HG02623 (cell line): ENCODE data around the gene RTN4.

Experiments
- ATAC-seq: cut with Tn5 transposase; IDR thresholded peaks from one replicate; pipeline ENCODE4 v1.9.1; 2021; ENCODE audit warnings: moderate library complexity; ENCODE audit not compliant: unreplicated experiment

RTN4 gene

GRCh38 chr2:54955358-54956110 is 94.7 kb downstream of the RTN4 start:
- no peak for ATAC-seq

GRCh38 chr2:54954705-54955357 is 95.4 kb downstream of the RTN4 start:
- ATAC-seq, result no peak

GRCh38 chr2:54954158-54954557 is 96.1 kb downstream of the RTN4 start:
- ATAC-seq, result no peak

DNA sequence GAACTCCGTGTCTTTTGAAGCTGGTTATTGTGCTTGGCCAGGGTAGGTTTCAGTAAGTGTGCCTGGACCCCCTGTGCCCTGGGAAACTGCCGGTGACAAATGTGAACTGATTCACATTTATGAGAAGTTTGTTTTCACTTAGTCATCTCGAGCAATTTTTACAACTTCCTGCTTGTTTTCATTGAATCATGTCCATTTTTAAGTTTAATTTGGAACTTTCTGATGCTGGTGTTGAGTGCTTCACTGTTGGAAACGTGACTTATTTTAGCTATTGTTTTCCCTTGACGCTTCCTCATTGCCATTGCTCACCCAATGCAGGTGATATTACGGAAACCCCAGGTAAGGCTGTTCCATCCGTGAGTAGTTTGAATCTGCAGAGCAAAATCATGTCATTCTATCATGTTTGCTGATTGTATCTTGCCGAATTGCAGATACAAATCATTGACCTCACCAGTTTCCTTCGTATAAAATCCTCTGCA is 97.2 kb downstream of the RTN4 start:
- no peak for ATAC-seq

DNA sequence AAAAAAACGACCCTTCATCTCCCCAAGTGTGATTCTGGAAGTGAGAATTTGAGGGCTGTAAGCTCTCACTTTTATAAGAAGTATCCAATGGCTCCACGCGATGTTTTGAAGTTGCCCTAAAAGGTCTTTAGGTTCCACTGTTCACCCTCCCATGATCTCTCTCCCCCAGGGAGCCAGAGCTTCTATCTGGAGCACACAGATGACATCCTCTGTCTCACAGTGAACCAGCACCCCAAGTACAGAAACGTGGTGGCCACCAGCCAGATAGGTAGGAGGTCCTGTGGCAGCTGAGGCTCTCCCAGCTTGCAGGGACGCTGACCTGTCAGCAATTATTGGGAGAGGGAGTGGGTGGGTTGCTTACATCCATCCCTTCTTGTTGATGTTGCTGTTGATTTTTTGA is 97.8 kb downstream of the RTN4 start:
- no peak for ATAC-seq

- ATAC-seq, result no peak
Observed at GRCh38 chr2:54950811-54951210, 99.4 kb downstream of the RTN4 start.

DNA sequence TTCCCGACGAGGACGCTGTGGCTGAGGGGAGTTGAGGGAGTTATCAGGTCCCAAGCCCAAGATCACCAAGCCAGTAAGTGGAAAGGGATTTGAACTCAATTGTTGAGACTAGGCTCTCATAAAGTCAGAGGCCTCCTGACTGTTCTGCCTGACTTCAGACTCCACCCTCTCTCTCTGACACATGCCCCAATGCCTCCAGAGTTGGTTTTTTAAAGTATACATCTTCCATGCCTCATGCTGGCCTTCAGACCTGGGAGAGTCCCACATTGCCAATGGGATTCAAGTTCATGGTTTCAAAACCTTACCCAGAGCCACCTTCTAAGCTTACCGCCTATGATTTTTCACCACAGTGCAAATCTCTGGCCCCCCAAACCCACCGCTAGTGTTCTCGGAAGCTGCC is 100.8 kb downstream of the RTN4 start:
- no peak for ATAC-seq

DNA sequence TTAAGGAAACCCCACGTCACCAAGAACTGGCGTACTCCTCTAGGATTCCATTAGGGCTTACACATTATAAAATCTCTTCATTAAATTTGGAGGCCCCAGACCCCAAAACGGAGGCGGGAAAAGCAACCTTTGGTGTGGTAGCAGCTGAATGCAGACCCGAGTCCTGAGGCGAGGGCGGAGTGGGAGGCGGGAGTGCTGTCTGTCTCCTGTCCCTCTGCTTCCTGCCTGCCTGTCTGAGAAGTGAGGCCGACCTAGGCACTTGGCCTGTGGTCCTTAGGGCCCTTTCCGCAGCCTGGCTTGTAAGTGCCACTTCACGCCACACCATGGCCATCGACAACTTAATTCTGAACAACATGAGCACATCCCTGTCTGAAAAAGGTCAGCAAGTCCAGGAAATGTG is 102.1 kb downstream of the RTN4 start:
- ATAC-seq, result no peak

GRCh38 chr2:54947646-54948045 is 102.6 kb downstream of the RTN4 start:
- no peak for ATAC-seq

GRCh38 chr2:54947136-54947535 is 103.1 kb downstream of the RTN4 start:
- ATAC-seq, result no peak

- ATAC-seq, result no peak
Observed at GRCh38 chr2:54946220-54946805, 103.9 kb downstream of the RTN4 start.

DNA sequence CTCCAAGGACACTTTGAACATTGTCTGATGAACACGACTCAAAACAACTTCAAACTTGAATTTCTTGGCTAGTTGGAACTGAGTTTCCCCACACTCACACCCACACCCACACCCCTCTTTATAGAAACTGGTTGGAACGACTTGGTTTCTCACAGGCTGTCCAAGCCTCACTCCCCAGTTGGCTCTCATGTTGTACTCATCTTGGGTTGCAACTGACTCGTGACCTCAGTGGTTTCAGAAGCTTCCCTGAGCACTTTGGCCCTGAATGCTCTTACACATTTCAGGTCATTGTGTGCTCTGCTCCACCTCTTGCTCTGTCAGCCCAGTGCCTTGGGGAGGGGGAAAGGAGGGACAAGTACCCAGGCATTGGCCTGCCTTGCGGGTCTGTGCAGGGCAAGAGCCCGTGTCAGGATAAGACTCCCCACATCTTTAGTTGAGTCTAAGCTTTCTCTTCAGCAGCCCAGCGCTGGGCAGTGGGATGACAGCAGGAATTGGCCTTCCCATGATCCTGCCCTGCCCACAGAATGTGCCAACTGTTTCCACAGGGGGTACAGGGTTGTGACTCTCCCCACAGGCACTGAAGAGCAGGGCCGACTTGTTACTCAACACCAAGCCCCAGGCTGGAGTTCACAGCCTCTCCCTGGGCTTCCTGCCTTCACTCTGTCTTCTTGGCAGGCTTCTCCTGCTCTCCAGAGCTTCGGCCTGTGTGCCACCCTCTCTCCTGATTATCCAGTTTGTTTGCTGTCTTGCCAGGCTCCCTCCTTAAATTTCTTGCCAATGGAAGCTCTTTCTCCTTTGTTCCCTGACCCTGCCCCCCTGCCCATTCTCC is 104.6 kb downstream of the RTN4 start:
- no peak for ATAC-seq

DNA sequence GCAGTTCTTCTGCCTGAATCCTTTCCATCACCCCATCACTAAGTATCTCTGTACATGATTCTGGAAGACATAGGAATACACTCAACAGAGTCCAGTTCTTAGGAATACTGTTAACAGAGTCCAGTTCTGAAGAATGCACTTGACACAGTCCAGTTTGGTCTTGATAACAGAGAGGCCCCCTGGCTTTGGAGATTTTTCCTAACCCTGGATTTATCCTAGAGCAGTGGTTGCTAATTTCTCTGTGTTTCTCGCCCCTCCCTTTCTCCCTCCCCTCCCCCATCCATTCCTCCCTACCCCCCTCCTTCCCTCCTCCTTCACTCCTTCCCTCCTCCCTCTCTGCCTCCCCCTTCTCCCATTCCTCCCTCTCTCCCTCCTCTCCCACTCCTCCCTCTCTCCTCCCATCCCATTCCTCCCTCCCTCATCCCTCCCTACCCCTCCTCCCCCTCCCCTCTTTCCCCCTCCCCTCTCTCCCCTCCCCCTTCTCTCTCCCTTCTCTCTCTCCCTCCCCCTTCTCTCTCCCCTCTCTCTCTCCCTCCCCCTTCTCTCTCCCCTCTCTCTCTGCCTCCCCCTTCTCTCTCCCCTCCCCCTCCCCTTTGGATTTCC is 105.4 kb downstream of the RTN4 start:
- ATAC-seq, result no peak

- no peak for ATAC-seq
Observed at GRCh38 chr2:54942373-54942772, 107.9 kb downstream of the RTN4 start.

- no peak for ATAC-seq
Observed at GRCh38 chr2:54941248-54941984, 108.8 kb downstream of the RTN4 start.

- no peak for ATAC-seq
Observed at GRCh38 chr2:54940723-54941122, 109.5 kb downstream of the RTN4 start.

DNA sequence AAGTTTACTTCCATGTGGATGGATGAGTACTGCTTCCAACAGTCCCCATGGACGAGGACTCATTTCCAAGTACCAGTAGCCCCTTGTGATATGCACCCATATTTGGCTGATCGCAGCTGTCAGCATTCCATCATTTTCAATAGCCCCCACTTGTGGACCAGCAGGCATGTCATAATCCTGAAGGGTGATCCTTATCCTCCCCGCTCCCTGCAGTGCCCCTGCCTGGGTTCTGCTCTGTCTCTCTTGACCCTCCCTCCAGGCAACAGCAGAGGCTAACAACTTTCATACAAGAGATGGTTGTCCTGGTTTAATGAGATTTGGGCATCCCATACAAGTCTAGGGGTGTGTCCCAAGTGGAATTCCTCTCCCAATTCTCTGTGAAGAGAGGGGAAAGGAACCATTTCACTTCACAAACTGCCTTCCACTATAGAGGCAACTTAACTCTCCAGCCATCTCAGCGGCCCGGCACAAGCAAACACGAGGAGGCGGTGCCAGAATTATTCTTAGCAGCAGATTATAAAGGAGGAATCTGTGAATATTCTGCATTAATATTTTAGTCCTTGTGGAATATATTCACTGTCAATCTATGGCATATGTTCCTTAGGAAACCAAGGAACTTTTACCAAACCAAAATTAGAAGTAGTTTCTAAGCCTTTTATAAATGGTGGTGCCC is 110.7 kb downstream of the RTN4 start:
- no peak for ATAC-seq

GRCh38 chr2:54936766-54937165 is 113.5 kb downstream of the RTN4 start:
- ATAC-seq, result no peak

- no peak for ATAC-seq
Observed at GRCh38 chr2:54935389-54935788, 114.9 kb downstream of the RTN4 start.

- ATAC-seq, result no peak
Observed at GRCh38 chr2:54931473-54931872, 118.8 kb downstream of the RTN4 start.
